IPS-18c (cell line): ENCODE results near the gene DNAH2.

ENCODE experiments used
- H3K4me3 ChIP-seq: 2 replicates; pipeline ENCODE4 v1.7.0; 2013; ENCODE audit warnings: low read depth, mild to moderate bottlenecking, low read length, moderate library complexity; ENCODE audit not compliant: insufficient read depth
- H3K9me3 ChIP-seq: one replicate; pipeline ENCODE4 v1.6.1; 2013; ENCODE audit warnings: mild to moderate bottlenecking, low read length, moderate library complexity; ENCODE audit not compliant: control insufficient read depth, insufficient read depth

The DNAH2 gene

GRCh38 chr17:7700510-7700909, 17.0 kb upstream of the DNAH2 start:
- Histone ChIP-seq H3K4me3 (no peak overlapping the region), H3K9me3 (no peaks in the 10 kb centered on the region)

GRCh38 chr17:7701681-7702080, 15.9 kb upstream of the DNAH2 start:
- no peaks in the 10 kb centered on the region for H3K9me3 ChIP-seq
- H3K4me3 ChIP-seq: no peak overlapping the region

GRCh38 chr17:7702776-7703175, 14.8 kb upstream of the DNAH2 start:
- Histone ChIP-seq H3K9me3 (no peaks in the 10 kb centered on the region), H3K4me3 (no peak overlapping the region)

- H3K9me3 ChIP-seq: no peaks in the 10 kb centered on the region
- peak overlapping the region; percentile 77 for H3K4me3 ChIP-seq
Observed at GRCh38 chr17:7703584-7704479, 13.7 kb upstream of the DNAH2 start.

- Histone ChIP-seq H3K9me3 (no peaks in the 10 kb centered on the region), H3K4me3 (peak within 1 kb of the TSS; percentile 77)
Observed at GRCh38 chr17:7704601-7705268, 12.8 kb upstream of the DNAH2 start, which contains the start of gene EFNB3. Gene EFNB3, plus strand, starts transcription at chr17:7705202. Its CDS starts 397 bp downstream, at chr17:7705599.

- peak overlapping the region; percentile 77 for H3K4me3 ChIP-seq
- H3K9me3 ChIP-seq: no peaks in the 10 kb centered on the region
Observed at GRCh38 chr17:7705269-7706255, 12.0 kb upstream of the DNAH2 start.

- H3K4me3 ChIP-seq: no peak overlapping the region; the same call in 1 of the 2 replicates
Observed at GRCh38 chr17:7706631-7707354, 10.8 kb upstream of the DNAH2 start.

GRCh38 chr17:7707446-7707845, 10.1 kb upstream of the DNAH2 start:
- Histone ChIP-seq H3K4me3 (no peak overlapping the region), H3K9me3 (no peaks in the 10 kb centered on the region)

More at GRCh38 chr17:7706631-7707354, 10.8 kb upstream of the DNAH2 start:
- no peaks in the 10 kb centered on the region for H3K9me3 ChIP-seq

- H3K9me3 ChIP-seq: no peaks in the 10 kb centered on the region
- no peak overlapping the region for H3K4me3 ChIP-seq
Observed at GRCh38 chr17:7707858-7708750, 9.4 kb upstream of the DNAH2 start.

GRCh38 chr17:7709031-7709430, 8.5 kb upstream of the DNAH2 start:
- H3K9me3 ChIP-seq: no peaks in the 10 kb centered on the region

GRCh38 chr17:7710301-7710700, 7.2 kb upstream of the DNAH2 start:
- H3K4me3 ChIP-seq: no peak overlapping the region
- no peaks in the 10 kb centered on the region for H3K9me3 ChIP-seq

More at GRCh38 chr17:7709031-7709430, 8.5 kb upstream of the DNAH2 start:
- H3K4me3 ChIP-seq: no peak overlapping the region

- Histone ChIP-seq H3K9me3 (no peaks in the 10 kb centered on the region), H3K4me3 (no peak overlapping the region)
Observed at GRCh38 chr17:7711051-7711755, 6.3 kb upstream of the DNAH2 start.

- no peaks in the 10 kb centered on the region for H3K9me3 ChIP-seq
- H3K4me3 ChIP-seq: 0 out of 2 replicates have a peak overlapping the region, but pooled peaks have one; percentile 2
Observed at GRCh38 chr17:7712111-7712771, 5.3 kb upstream of the DNAH2 start.

- H3K4me3 ChIP-seq: no peak overlapping the region
- H3K9me3 ChIP-seq: no peaks in the 10 kb centered on the region
Observed at GRCh38 chr17:7713782-7714181, 3.8 kb upstream of the DNAH2 start.
